RWPE1 (cell line): ENCODE results near the gene PCYT2.

Experiments used
- CTCF ChIA-PET: fragments of 350-600 bp; sonication (Branson Sonifier 250); formaldehyde crosslinking; extraction: SDS; loops from one replicate; lab custom pipeline; 2021; lab: Yijun Ruan, JAX
- POLR2A ChIA-PET: fragments of 400-600 bp; formaldehyde crosslinking; extraction: SDS; loops from one replicate; lab custom pipeline; 2020; ENCODE audit warnings: antibody characterized with exemption; ENCODE audit not compliant: low non-redundant PET; lab: Yijun Ruan, JAX
- DNase-seq: peaks from one replicate; pipeline ENCODE4 v3.0.0; 2012; ENCODE audit warnings: low spot score
- H3K27ac ChIP-seq: fragments of 450-650 bp; 2 replicates; pipeline ENCODE4 v1.5.1; 2017
- TF ChIP-seq, protein P1 (sequence below): fragments of 450-650 bp; conservative IDR thresholded peaks from 2 replicates; pipeline ENCODE4 v1.5.1; 2017; ENCODE audit warnings: low read depth, mild to moderate bottlenecking

PCYT2 gene

DNA sequence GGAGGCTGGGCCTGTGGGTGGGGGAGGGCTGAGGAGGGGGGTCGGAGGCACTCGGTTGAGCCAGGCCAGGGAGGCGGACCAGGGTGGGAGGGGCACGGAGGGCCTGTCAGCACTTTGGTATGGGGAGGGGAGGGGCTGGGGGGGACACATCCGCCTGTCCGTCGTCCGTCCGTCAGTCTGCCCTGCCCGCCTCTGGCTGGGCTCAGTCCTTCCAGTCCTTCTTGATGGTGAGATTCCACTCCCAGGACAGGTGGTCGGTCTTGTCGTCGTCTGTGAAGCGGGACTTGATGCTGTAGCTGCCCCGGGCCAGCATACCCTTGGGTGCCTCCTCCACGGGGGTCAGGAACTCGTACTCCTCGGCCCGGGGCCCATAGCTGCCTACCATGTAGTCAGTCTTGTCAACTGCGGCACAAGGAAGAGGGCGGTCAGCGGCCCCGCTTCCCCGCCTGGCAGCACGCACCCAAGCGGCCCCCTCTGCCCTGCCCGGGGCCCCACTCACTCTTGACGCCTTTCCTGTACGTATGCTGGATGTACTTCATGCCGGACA lies 42.5 kb downstream of the PCYT2 start:
- POLR2A ChIA-PET: interaction anchor here (0.5 to 0.8 kb wide), 2 partner anchors 16 to 24 kb away, joined by 3 to 4 read pairs; no protein-coding TSS in a partner anchor

DNA sequence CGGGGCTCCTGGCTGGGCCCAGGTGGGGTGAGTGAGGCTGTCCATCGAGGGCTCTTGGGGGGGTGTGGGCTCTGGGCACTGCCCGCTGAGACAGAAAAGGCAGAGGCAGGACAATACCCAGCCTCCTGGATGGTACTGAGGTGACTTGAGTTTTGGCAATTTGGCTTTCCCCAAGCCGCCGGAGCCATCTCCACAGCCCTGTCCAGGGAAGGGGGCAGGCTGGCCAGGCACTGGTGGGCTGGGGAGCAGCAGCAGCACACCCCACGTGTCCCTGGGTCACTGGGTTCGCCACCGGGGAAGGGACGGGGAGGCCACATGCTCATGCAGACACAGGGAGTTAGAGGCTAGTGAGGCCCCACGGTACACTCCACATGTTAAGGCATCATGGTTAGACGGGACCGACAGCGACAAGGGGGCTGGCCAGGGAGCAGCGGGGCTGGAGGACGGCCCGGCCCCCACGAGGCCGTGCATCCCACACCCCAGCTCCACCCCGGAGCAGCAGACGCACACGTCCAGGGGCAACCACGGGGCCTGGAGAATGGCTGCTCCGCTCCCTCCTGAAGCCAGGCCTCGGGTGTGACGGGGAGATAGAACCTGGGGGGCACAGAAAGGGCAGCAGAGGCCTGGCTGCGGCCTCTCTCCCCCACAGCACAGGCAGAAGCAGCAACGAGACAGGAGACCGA lies 43.1 kb downstream of the PCYT2 start:
- POLR2A ChIA-PET: no interaction called here
- CTCF ChIA-PET: interaction anchor here (0.6 kb wide), 1 partner anchor 548 kb away, joined by 3 read pairs; no protein-coding TSS in a partner anchor
- TF ChIP-seq, protein P1, sequence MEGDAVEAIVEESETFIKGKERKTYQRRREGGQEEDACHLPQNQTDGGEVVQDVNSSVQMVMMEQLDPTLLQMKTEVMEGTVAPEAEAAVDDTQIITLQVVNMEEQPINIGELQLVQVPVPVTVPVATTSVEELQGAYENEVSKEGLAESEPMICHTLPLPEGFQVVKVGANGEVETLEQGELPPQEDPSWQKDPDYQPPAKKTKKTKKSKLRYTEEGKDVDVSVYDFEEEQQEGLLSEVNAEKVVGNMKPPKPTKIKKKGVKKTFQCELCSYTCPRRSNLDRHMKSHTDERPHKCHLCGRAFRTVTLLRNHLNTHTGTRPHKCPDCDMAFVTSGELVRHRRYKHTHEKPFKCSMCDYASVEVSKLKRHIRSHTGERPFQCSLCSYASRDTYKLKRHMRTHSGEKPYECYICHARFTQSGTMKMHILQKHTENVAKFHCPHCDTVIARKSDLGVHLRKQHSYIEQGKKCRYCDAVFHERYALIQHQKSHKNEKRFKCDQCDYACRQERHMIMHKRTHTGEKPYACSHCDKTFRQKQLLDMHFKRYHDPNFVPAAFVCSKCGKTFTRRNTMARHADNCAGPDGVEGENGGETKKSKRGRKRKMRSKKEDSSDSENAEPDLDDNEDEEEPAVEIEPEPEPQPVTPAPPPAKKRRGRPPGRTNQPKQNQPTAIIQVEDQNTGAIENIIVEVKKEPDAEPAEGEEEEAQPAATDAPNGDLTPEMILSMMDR: no peak
- no peak for DNase-seq
- peak overlapping the region; percentile 97 for H3K27ac ChIP-seq

More for the DNA sequence above, 42.5 kb downstream of the PCYT2 start:
- CTCF ChIA-PET: interaction anchor here (0.6 to 1.5 kb wide), 4 partner anchors 8 to 147 kb away, joined by 3 to 5 read pairs (median 4); partner anchors contain the start of gene P4HB
- DNase-seq: peak; percentile 81
- peak overlapping the region; percentile 97 for H3K27ac ChIP-seq
- TF ChIP-seq, protein P1: no peak

GRCh38 chr17:81867170-81867990 lies 43.8 kb downstream of the PCYT2 start:
- DNase-seq: no peak
- TF ChIP-seq, protein P1: no peak
- POLR2A ChIA-PET: no interaction called here
- peak overlapping the region; percentile 97 for H3K27ac ChIP-seq
- CTCF ChIA-PET: interaction anchor here (0.6 kb wide), 1 partner anchor 547 kb away, joined by 3 read pairs; no protein-coding TSS in a partner anchor

- H3K27ac ChIP-seq: peak overlapping the region; percentile 97
- DNase-seq: no peak
- CTCF ChIA-PET: no interaction called here
- POLR2A ChIA-PET: interaction anchor here (0.7 kb wide), 1 partner anchor 12 kb away, joined by 3 read pairs; no protein-coding TSS in a partner anchor
- TF ChIP-seq, protein P1: no peak
Measured at GRCh38 chr17:81866440-81867169, 44.6 kb downstream of the PCYT2 start.

- TF ChIP-seq, protein P1: no peak
- ChIA-PET CTCF (interaction anchor here (0.5 to 0.7 kb wide), 2 partner anchors 38 to 144 kb away, joined by 3 to 5 read pairs; no protein-coding TSS in a partner anchor), POLR2A (interaction anchor here (0.7 kb wide), 1 partner anchor 11 kb away, joined by 3 read pairs; no protein-coding TSS in a partner anchor)
- peak overlapping the region; percentile 97 for H3K27ac ChIP-seq
- no peak for DNase-seq
Measured at GRCh38 chr17:81865733-81866439, 45.3 kb downstream of the PCYT2 start.
